ENCODE data around the gene DNAL4.

Gene DNAL4

GRCh38 chr22:38738475-38739070 lies 55.4 kb downstream of the DNAL4 start:
- DNase-seq = no peak

GRCh38 chr22:38737302-38738060 lies 56.5 kb downstream of the DNAL4 start:
- DNase-seq = no peak

GRCh38 chr22:38736257-38736570 lies 57.7 kb downstream of the DNAL4 start:
- DNase-seq = no peak

GRCh38 chr22:38735465-38736256 lies 58.3 kb downstream of the DNAL4 start:
- no peak for DNase-seq

GRCh38 chr22:38735126-38735464 lies 58.8 kb downstream of the DNAL4 start:
- no peak for DNase-seq

- no peak for DNase-seq
Observed at GRCh38 chr22:38734421-38735100, 59.4 kb downstream of the DNAL4 start.

- DNase-seq = no peak
Observed at GRCh38 chr22:38733724-38734381, 60.1 kb downstream of the DNAL4 start.

- DNase-seq = peak; percentile 53
Observed at GRCh38 chr22:38733329-38733723, 60.6 kb downstream of the DNAL4 start.

- DNase-seq = no peak
Observed at GRCh38 chr22:38732251-38732815, 61.6 kb downstream of the DNAL4 start.

- no peak for DNase-seq
Observed at GRCh38 chr22:38731703-38732161, 62.2 kb downstream of the DNAL4 start.

- no peak for DNase-seq
Observed at GRCh38 chr22:38730411-38730871, 63.5 kb downstream of the DNAL4 start.

GRCh38 chr22:38729946-38730345 lies 64.0 kb downstream of the DNAL4 start:
- DNase-seq = no peak

GRCh38 chr22:38728871-38729796 lies 64.8 kb downstream of the DNAL4 start:
- DNase-seq = no peak

Measured in CD4-positive, alpha-beta T cell treated with Interleukin-4 for 4 hours (primary cell).